ENCODE results near the gene COL7A1.

COL7A1 gene

DNA sequence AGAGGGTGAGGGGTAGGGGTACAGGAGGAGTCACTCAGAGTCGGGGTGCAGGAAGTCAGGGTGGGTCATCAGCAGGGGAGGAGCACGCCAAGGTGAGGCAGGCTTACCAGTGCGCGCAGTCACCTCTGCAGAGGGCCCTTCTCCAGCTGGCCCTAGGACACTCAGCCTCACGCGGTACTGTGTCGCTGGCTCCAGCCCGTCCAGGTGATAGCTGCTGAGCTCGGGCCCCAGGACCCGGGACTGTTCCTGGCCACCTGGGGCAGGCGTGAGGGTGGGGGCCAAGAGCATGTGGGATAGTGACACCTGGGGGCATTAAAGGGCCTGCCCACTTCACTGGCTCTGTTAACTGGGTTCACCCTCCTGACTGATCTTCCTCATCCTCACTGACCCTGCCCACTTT, 7.4 kb downstream of the COL7A1 start:
- DNase-seq: no peak

DNA sequence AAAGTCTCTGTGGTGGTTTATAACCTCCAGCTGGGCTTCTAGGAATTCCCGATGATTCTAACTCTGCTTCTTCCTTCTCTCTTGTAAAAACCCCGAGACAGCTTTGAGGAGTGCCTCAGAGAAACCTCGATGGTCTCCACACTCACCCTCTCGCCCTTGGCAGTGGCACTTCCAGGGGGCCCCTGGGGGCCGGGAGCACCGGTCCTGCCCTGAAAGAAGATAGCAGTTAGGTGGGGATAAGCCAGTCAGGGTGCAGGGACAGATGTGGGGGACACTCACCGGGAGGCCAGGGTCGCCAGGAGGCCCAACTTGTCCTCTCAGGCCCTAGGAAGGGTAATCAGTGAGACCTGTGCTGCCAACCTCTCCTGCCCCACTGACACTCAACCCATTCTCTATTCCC, 9.7 kb downstream of the COL7A1 start:
- DNase-seq: no peak

DNA sequence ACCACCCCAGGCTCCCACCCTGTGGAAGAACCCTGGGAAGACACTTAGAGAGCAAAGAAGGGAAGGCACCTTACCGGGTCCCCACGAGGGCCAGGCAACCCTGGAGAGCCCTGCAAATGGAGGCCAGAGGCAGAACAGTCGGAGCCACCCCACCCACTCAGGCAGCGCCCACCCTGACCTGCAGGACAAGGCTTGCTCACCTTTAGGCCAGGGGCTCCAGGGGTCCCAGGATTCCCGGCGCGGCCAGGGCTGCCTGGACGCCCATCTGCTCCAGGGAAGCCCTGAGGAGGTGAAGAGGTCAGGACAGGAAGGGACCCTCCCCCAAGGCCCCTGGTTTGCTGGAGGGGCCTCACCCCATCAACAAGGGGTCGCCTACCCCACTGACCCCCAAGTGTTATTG, 10.3 kb downstream of the COL7A1 start:
- DNase-seq: no peak

- DNase-seq: no peak
These were observed 13.3 kb downstream of the COL7A1 start for GRCh38 chr3:48581621-48582481.

- no peak for DNase-seq
These were observed 18.5 kb downstream of the COL7A1 start for GRCh38 chr3:48576647-48577046.

DNA sequence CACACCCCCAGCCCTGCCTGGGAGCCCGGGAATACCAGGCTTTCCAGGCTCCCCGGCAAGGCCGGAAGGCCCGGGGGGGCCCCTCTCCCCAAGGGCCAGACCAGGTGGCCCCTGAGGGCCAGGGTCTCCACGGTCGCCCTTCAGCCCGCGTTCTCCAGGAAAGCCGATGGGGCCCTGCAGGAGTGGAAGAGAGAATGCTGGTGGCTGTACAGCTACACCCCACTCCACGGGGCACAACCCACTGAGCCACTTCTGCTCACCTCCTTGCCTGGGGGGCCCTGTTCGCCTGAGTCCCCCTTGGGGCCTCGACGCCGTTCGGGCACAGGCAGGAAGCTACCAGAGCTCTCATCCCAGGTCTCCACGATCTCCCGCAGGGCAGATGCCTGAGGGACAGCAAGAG, 19.8 kb downstream of the COL7A1 start:
- DNase-seq: no peak

DNA sequence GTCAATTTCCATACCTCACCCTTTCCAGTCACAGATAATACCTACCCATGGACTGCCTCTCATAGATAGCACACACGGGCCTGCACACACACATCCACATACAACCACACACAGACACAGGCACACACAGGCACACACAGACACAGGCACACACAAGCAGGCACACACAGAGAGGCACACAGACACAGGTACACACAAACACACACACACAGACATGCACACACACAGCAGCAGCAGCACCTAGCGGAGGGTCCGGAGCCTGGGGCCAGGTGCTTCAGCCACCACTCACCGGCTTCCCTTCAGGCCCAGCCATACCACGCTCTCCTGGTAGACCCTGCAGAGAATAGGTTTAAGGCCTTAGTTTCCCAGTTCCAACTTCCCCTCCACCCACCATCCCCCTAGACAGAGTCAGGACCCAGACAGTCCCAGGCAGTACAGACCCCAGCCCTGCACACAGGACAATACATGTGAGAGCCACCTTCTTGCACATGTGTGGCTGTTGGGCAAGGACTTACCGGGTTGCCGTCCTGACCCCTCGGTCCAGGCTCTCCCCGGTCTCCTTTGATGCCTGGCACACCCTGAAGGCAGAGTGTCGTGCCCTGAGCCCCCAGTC, 21.1 kb downstream of the COL7A1 start:
- DNase-seq: no peak

GRCh38 chr3:48572517-48572916, 22.6 kb downstream of the COL7A1 start:
- DNase-seq: no peak

DNA sequence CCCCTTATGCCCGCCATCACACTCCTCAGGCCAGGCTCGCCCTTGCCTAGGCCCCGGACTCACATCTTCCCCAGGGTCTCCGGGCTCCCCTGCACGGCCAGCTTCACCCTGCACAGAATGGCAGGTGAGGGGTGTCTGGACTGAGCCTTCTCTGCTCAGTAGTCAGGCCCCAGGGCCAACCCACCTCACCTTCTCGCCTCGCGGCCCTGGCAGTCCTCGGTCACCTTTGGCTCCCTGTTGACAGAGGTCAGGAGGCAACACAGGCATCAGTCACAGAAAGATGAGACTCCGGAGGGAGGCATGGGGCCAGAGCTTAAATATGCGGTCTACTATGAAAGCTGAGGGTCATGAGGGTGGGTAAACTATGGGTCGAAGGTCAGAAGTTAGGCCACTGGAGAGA, 23.2 kb downstream of the COL7A1 start:
- DNase-seq: no peak

DNA sequence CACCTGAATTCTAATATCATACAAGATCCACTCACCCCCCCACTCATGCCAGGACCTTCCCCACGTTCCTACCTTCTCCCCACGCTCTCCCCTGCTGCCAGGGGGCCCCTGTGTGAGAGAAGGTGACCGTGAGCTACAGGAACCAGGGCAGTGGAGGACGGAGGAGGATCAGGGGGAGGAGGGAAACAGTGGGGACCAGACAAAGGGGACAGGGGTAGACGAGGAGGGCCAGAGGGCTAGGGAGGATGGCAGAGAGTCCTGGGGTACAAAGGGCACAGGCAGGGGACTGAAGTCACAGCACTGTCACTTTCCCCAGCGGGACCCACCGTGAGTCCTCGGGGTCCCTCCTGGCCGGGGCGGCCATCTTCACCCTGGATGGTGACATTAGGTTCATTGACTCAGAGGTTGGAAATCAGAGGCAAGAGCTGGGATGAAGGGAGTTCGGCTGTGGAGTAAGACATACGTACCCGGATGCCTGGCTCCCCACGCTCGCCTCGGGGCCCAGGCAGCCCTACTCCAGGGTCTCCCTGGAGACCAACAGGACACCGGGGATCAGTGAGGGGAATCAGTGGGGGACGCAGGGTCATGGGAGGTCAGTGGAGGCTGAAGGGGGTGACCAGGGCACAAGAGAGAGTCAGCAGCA, 25.2 kb downstream of the COL7A1 start:
- no peak for DNase-seq

DNA sequence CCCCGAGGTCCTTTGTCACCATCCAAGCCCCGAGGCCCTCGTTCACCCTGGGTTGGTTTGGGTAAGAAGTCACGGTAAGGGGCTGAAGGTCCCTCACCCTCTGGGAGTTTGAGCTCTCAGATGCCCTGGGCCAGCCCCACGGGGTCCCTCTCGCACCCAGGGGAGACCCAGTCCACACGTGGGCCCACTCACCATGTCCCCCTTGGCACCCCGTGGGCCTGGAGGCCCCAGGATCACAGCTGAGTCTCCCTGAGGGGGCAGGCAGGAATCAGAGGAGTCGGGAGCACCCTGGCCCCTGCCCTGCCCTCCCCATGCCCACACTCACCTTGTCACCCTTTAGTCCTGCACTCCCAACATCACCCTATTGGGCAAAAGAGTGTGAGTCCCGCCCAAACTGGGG, 25.7 kb downstream of the COL7A1 start:
- no peak for DNase-seq

DNA sequence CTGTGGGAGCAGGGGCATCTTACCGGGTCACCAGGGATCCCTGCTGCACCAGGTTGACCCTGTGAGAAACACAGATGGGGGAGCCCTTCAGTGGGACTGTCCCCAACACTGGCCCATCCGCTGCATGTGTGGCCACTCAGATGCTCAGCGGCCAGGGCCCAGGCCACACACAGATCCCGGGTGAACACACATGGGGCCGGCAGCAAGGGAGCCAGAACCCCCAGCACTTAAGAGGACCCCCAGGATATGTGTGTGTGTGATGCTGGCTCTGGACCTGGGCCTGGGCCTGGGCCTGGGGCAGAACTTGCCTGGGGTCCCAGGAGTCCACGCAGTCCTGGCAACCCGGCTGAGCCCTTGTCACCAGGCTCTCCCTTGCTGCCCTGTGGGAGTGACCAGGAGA, 26.7 kb downstream of the COL7A1 start:
- no peak for DNase-seq

DNA sequence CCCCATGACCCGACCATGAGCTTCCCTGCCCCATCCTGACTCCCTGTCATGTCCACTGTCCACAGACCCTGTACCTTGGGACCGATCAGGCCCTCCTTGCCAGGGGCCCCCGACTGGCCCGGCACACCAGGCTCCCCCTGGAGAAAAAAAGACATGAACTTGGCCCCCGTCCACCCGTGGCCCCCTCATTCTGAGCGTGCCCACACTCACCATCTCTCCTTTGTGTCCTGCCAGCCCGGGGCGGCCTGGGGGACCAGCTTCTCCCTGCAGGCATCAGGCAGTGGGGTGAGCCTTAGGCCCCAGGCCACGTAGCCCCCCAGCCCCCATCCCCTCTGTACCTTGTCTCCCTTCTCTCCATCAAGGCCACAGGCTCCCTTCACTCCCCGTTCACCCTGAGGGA, 27.6 kb downstream of the COL7A1 start:
- no peak for DNase-seq

GRCh38 chr3:48567090-48567489, 28.0 kb downstream of the COL7A1 start:
- no peak for DNase-seq

- DNase-seq: no peak
These were observed 28.7 kb downstream of the COL7A1 start for GRCh38 chr3:48566401-48566760.

DNA sequence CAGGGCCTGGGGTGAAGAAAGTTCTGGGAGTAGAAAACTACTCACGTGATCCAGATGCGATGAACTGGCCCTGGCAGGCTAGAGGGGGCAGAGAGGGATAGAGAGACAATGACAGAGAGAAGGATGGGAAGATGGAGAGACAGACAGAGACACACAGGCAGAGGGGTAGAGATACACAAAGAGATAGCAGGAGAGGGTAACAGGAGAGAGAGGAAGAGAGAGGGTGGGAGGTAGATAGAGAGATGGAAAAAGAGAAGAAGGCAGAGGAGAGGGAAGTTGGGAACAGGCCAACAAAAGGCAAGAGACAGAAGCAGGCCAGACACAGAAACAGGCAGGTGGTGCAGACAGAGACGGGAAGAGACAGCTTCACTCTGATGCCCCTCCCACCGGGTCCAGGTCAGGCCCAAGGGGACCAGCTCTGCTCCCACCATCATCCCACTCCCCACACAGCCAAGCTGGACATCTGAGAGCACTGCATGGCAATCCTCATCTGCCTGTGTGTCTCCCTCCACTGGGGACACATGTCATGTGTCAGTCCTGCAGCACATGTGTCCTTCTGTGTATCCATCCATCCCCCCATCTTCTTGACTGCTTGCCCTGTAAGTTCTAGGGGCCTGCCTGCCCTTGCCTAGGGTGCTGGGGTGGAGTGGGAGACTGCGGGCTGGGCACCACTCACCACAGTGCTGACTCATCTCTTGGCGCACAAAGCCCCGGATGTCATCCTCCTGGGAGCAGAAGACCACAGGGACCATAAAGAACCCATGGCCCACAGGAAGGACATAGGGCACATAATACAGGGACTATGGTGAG, 29.3 kb downstream of the COL7A1 start:
- DNase-seq: no peak

DNA sequence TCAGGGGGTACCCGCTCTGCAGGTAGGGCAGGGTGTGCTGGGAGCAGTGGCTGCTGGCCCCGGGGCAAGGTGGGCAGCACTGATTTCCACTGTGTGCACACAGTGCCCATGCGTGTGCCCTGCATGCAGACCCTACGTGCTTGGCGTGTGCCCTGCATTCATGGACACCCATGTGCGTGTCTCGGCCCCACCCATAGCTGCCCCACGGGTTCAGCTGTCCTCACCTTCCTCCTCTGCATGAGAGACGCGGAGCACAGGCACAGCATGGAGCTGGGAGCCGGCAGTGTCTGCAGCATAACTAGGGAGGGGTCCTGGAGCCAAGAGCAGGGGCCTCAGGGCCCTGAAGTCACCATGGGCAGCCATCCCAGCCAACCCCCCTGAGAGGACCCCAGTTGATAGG, 29.9 kb downstream of the COL7A1 start:
- no peak for DNase-seq

- DNase-seq: no peak
These were observed 30.5 kb downstream of the COL7A1 start for GRCh38 chr3:48564667-48565066.

- DNase-seq: no peak
These were observed 31.1 kb downstream of the COL7A1 start for GRCh38 chr3:48564022-48564421.

DNA sequence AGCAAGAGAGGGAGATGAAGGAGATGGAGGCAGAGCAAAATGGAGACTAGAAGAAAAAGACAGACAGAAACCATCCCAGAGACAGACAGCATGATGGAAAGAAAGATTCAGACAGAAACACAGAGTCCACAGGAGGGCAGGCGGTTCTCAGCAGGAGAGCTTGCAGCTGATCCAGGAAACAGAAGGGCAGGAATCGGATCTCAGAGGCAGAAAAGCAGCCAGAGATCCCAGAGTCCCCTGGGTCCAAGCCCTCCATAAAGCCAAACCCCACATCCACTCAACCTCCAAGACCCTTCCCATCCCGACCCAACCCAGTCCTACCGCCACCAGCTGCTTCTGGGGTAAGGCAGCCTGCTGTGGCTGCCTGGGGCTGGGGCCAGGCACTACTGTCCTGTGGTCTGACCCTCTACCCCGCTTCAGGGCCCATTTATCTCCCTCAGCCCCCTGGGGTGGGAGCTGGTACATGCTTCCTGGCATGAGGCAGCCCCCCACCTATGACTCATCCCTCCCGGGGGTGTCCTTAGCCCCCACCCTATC, 31.7 kb downstream of the COL7A1 start, which contains the start of gene UCN2:
Gene UCN2, minus strand, starts transcription at position 400 of the 537 bp plus-strand sequence. CDS start 657 bp downstream, outside the sequence.
- no peak for DNase-seq

DNA sequence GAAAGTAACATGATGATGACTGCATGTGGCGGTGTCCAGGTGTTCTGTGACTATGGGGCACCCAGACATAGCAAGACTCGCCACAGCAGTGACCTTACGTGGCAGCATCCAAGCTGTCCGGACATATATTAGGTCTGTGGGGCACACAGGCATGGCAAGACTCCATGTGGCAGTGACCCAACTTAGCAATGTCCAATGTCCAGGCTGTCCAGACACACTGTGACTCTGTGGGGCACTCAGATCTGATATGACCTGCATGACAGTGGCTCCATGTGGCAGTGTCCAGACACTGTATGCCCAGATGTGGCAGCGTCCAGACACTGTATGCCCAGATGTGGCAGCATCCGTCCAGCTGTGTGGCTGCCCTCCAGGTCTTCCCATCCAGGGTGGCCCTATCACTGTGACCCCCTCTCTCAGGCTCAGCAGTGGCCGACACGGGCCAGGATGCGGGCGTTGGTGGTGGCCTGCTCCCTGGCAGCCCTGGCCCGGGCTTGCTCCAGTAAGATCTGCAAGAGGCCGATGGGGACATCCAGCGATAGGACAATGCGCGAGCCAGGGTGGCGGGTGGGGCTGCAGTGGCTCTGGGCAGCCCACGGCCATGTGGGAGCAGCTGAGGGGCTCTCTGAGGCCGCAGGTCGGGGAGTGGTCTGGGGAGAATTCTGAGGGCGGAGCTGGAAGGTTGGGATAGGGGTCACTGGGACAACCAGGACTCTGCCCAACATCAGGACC, 32.6 kb downstream of the COL7A1 start:
- DNase-seq: no peak

DNA sequence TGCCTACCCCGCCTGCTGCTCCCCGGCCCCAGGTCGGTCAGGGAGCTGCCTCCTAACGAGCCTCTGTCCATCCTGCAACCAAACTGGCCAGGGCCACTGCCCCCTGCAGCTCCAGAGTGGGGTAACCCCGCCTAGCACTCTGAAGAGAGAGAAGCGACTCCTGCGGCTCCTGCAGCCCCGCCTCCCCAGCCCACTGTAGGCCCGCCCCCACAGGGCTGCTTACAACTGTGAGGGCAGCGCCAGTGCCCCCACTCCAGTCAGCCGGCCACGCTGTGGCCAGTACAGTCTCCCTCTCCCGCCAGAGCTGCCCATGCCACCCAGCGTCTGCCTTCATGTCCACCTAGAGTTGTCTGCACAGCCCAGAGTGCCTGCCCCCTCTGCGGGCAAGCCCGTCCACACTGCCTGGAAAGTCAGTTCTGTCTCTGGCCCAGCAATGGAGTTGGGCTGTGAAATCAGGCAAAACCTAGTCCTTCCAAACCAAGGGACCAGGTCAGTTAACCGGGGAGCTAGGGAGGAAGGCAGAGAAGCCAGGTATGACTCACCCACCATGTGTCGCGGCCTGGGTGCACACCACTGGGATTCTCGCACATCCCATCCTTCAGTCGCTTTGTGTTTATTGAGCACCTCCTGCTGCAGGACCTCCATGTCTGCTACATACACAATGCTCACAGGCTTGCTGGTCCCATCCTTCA, 33.9 kb downstream of the COL7A1 start:
- no peak for DNase-seq

All from NCI-H510A (cell line).